T-helper 1 cell treated with Interleukin-12 subunit alpha and Interleukin-12 subunit beta and Interleukin-4 antibody, amounts not matched to agents 30 μg/mL and 1 μg/mL, for 36 hours (primary cell): Measurements from ENCODE around the gene EPHX1.

Experiments used
- H3K27ac Mint-ChIP-seq: one replicate; pipeline ENCODE4 v1.8.0; 2021; ENCODE audit warnings: mild to moderate bottlenecking, mixed read lengths
- H3K27me3 Mint-ChIP-seq: one replicate; pipeline ENCODE4 v1.8.0; 2021; ENCODE audit warnings: low read depth, mixed read lengths
- H3K36me3 Mint-ChIP-seq: one replicate; pipeline ENCODE4 v1.8.0; 2021; ENCODE audit warnings: low read depth, mixed read lengths
- H3K4me1 Mint-ChIP-seq: one replicate; pipeline ENCODE4 v1.8.0; 2021; ENCODE audit warnings: low read depth, mixed read lengths
- H3K4me3 Mint-ChIP-seq: one replicate; pipeline ENCODE4 v1.8.0; 2021; ENCODE audit warnings: mild to moderate bottlenecking, moderate library complexity, mixed read lengths
- H3K9me3 Mint-ChIP-seq: one replicate; pipeline ENCODE4 v1.8.0; 2021; ENCODE audit warnings: mixed read lengths

EPHX1 gene

GRCh38 chr1:225838793-225839192 lies 28.9 kb downstream of the EPHX1 start:
- Mint-ChIP-seq H3K9me3 (no peaks in the 10 kb centered on the region), H3K27me3 (no peaks in the 10 kb centered on the region), H3K4me3 (no peak overlapping the region), H3K36me3 (no peaks in the 10 kb centered on the region), H3K27ac (no peak overlapping the region), H3K4me1 (no peaks in the 10 kb centered on the region)

GRCh38 chr1:225840223-225840610 lies 30.3 kb downstream of the EPHX1 start:
- no peak overlapping the region for H3K27ac Mint-ChIP-seq
- no peak overlapping the region for H3K4me3 Mint-ChIP-seq
- no peaks in the 10 kb centered on the region for H3K27me3 Mint-ChIP-seq
- H3K4me1 Mint-ChIP-seq, result no peaks in the 10 kb centered on the region
- H3K36me3 Mint-ChIP-seq, result no peaks in the 10 kb centered on the region
- H3K9me3 Mint-ChIP-seq, result no peaks in the 10 kb centered on the region

DNA sequence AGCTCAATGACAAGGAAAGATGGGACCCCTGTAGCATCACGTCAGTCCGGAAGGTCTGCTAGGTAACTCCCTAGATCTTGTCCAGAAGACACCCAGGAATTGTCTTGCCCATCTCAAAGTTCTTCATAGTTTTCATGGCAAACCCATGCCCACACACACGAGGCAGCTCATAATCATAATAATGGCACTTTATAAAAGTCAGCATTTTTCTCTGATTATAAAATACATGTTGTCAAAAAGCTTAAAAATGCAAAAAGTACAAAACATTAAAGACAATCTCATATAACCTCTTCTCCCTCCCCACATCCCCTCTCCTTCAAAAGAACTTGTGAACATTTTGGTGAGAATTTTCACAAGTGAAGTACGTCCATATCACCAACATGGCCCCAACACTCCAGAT lies 30.8 kb downstream of the EPHX1 start:
- Mint-ChIP-seq H3K27ac (no peak overlapping the region), H3K27me3 (no peaks in the 10 kb centered on the region), H3K36me3 (no peaks in the 10 kb centered on the region), H3K4me1 (no peaks in the 10 kb centered on the region), H3K9me3 (no peaks in the 10 kb centered on the region), H3K4me3 (no peak overlapping the region)

GRCh38 chr1:225842074-225842473 lies 32.1 kb downstream of the EPHX1 start:
- Mint-ChIP-seq H3K27ac (no peak overlapping the region), H3K9me3 (no peaks in the 10 kb centered on the region), H3K4me3 (no peak overlapping the region), H3K4me1 (no peaks in the 10 kb centered on the region), H3K27me3 (no peaks in the 10 kb centered on the region), H3K36me3 (peaks cover 4% of the 10 kb centered on the region)

GRCh38 chr1:225842788-225843425 lies 33.0 kb downstream of the EPHX1 start:
- no peak overlapping the region for H3K27ac Mint-ChIP-seq
- H3K9me3 Mint-ChIP-seq, result no peaks in the 10 kb centered on the region
- peaks cover 8% of the 10 kb centered on the region for H3K36me3 Mint-ChIP-seq
- peaks cover under 1% of the 10 kb centered on the region for H3K4me1 Mint-ChIP-seq
- no peaks in the 10 kb centered on the region for H3K27me3 Mint-ChIP-seq
- H3K4me3 Mint-ChIP-seq, result no peak overlapping the region

GRCh38 chr1:225843426-225843795 lies 33.5 kb downstream of the EPHX1 start:
- Mint-ChIP-seq H3K27ac (no peak overlapping the region), H3K4me3 (no peak overlapping the region), H3K36me3 (peaks cover 13% of the 10 kb centered on the region)

DNA sequence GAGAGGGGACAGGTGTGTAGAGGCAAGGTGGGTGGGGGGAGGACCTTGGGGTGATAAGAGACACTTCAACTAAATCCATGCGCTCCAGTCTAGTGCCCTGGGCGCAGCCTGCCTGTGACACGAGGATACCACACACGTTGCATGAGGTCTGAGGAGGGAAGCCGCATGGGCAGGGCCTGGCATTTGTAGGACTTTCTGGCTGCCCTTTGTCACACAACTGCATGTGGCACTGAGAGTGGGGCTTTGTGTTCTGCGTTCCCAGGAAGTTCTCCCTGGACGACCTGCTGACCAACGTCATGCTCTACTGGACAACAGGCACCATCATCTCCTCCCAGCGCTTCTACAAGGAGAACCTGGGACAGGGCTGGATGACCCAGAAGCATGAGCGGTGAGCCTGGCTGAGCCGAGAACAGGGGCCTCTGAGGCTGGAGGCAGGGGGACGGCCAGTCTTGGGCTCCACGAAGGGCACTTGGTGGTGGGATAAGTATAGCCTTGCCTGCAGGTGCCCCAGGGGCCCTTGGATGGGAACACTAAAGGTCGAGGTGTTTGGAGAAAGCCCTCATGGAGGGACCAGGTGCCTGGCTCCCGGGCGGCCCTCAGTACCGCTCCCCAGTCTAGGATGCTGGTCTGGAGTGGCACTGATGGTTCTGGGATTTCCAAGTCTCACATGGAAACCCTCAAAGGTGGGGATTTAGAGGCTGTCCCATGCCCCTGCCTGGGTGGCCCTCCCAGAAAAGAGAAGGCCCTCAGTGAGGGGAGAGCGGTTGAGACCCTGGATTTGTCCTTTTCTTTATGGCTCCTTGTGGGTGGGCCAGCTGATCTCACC lies 34.5 kb downstream of the EPHX1 start:
- peaks cover 17% of the 10 kb centered on the region for H3K36me3 Mint-ChIP-seq
- peaks cover 7% of the 10 kb centered on the region for H3K4me1 Mint-ChIP-seq
- no peaks in the 10 kb centered on the region for H3K9me3 Mint-ChIP-seq
- H3K27me3 Mint-ChIP-seq, result no peaks in the 10 kb centered on the region
- H3K27ac Mint-ChIP-seq, result no peak overlapping the region
- no peak overlapping the region for H3K4me3 Mint-ChIP-seq

More at GRCh38 chr1:225843426-225843795, 33.5 kb downstream of the EPHX1 start:
- H3K4me1 Mint-ChIP-seq, result peaks cover 5% of the 10 kb centered on the region
- no peaks in the 10 kb centered on the region for H3K9me3 Mint-ChIP-seq
- no peaks in the 10 kb centered on the region for H3K27me3 Mint-ChIP-seq

DNA sequence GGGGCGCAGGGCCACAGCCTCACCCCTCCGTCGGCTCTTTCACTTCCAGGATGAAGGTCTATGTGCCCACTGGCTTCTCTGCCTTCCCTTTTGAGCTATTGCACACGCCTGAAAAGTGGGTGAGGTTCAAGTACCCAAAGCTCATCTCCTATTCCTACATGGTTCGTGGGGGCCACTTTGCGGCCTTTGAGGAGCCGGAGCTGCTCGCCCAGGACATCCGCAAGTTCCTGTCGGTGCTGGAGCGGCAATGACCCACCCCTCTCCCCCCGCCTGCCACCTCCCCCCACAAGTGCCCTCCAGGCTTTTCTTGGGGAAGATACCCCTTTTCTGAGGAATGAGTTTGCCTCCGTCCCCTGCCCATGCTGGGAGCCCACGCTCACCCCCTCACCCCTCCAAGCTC lies 35.2 kb downstream of the EPHX1 start:
- Mint-ChIP-seq H3K36me3 (peaks cover 19% of the 10 kb centered on the region), H3K27ac (no peak overlapping the region), H3K4me1 (peaks cover 9% of the 10 kb centered on the region)

GRCh38 chr1:225845571-225846259 lies 35.8 kb downstream of the EPHX1 start:
- no peaks in the 10 kb centered on the region for H3K9me3 Mint-ChIP-seq
- H3K4me1 Mint-ChIP-seq, result peaks cover 9% of the 10 kb centered on the region
- no peak overlapping the region for H3K4me3 Mint-ChIP-seq
- no peaks in the 10 kb centered on the region for H3K27me3 Mint-ChIP-seq
- peaks cover 19% of the 10 kb centered on the region for H3K36me3 Mint-ChIP-seq
- no peak overlapping the region for H3K27ac Mint-ChIP-seq

More for the DNA sequence above, 35.2 kb downstream of the EPHX1 start:
- Mint-ChIP-seq H3K9me3 (no peaks in the 10 kb centered on the region), H3K27me3 (no peaks in the 10 kb centered on the region), H3K4me3 (no peak overlapping the region)

GRCh38 chr1:225846331-225847310 lies 36.7 kb downstream of the EPHX1 start:
- H3K27me3 Mint-ChIP-seq, result no peaks in the 10 kb centered on the region
- H3K27ac Mint-ChIP-seq, result no peak overlapping the region
- no peak overlapping the region for H3K4me3 Mint-ChIP-seq
- H3K9me3 Mint-ChIP-seq, result no peaks in the 10 kb centered on the region
- peaks cover 9% of the 10 kb centered on the region for H3K4me1 Mint-ChIP-seq
- peaks cover 24% of the 10 kb centered on the region for H3K36me3 Mint-ChIP-seq

DNA sequence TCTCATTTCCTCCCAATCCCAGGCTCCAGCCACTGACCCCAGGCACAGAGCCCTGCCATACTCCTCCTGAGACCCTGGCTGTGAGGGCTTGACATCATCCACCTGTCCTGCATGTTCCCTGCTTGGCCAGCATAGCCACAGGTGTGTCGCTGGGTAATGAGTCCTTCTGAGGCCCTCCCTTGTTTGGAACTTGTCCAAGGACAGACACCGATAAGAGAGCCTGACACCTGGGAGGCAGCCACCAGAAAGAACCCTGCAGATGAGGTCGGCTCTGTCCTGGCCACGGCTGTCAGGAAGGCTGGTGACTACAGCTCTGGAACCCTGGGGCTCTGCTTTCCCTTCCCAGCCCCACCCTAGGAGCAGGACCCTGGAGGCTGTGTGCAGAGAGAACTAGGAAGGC lies 37.7 kb downstream of the EPHX1 start:
- H3K4me1 Mint-ChIP-seq, result peaks cover 17% of the 10 kb centered on the region
- no peak overlapping the region for H3K27ac Mint-ChIP-seq
- peaks cover 30% of the 10 kb centered on the region for H3K36me3 Mint-ChIP-seq
- H3K4me3 Mint-ChIP-seq, result no peak overlapping the region
- H3K27me3 Mint-ChIP-seq, result no peaks in the 10 kb centered on the region
- H3K9me3 Mint-ChIP-seq, result no peaks in the 10 kb centered on the region

DNA sequence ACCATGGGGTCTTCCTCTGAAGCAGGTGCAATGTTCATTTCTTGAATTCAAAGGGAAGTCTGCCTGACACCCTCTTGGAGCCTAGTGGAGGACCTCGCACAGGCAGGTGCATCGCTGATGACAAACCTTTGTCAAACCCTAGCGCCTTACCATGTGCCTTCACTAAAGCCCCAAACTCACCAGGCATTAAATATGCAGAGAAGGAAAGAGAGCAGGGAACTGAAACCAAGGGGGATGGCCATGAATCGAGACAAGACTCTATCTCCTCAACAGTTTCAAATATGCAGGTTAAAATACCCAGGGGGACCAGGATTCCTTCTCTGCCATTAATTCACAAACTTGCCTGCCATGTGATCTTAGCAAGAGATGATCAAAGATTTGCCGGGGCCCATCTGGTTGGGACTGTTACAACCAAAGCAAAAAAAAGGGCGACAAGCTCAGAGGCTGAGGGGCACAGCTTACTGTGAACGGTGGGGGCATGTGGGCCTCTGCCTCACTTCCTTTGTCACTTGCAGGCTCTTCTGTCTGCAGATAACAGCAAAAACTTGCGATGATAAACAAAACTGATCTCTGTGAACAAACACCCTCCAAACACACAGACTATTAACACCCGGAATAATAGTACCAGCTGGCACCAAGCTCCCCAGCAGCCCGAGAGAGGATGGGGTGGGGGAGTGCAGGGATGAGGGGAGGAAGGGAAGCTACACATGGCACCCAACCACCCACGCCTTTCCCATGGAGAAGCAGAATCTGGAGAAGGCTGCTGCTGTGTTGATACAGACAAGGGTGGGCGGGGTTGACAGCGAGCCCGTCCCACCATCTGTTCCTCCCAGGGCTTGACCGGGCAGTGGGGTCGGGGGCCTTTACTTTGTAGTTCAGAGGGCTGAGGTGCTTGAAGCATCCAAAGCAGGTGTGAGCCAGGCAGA lies 38.4 kb downstream of the EPHX1 start:
- no peak overlapping the region for H3K4me3 Mint-ChIP-seq
- no peak overlapping the region for H3K27ac Mint-ChIP-seq
- H3K27me3 Mint-ChIP-seq, result no peaks in the 10 kb centered on the region
- no peaks in the 10 kb centered on the region for H3K9me3 Mint-ChIP-seq
- peaks cover 35% of the 10 kb centered on the region for H3K36me3 Mint-ChIP-seq
- peaks cover 17% of the 10 kb centered on the region for H3K4me1 Mint-ChIP-seq

GRCh38 chr1:225849925-225850324 lies 40.0 kb downstream of the EPHX1 start:
- H3K27me3 Mint-ChIP-seq, result no peaks in the 10 kb centered on the region
- H3K36me3 Mint-ChIP-seq, result peaks cover 44% of the 10 kb centered on the region
- no peaks in the 10 kb centered on the region for H3K9me3 Mint-ChIP-seq
- peaks cover 17% of the 10 kb centered on the region for H3K4me1 Mint-ChIP-seq
- no peak overlapping the region for H3K4me3 Mint-ChIP-seq
- peak overlapping the region; percentile 16 for H3K27ac Mint-ChIP-seq
